Adrenal gland (tissue), 5 donors: ENCODE results near the gene CD7.

Experiments
- CTCF ChIP-seq, 6 experiments: fragments of 450-650 bp in 4 of 6; fragments of 200-600 bp in 2 of 6; sonication (generic) in 1 of 6; IDR thresholded peaks; 1 replicate in 5 of 6; 2 replicates in 1 of 6; pipeline versions ENCODE4 v1.5.1 to v1.8.0; 2016 to 2021; ENCODE audit warnings: antibody characterized with exemption in 6 of 6, mild to moderate bottlenecking in 2 of 6, moderate library complexity in 1 of 6
- POLR2A ChIP-seq, 2 donors: fragments of 450-650 bp; IDR thresholded peaks; one replicate each; pipeline ENCODE4 v1.6.1; 2017; ENCODE audit warnings: antibody characterized with exemption in 2 of 2, mild to moderate bottlenecking in 2 of 2, moderate library complexity in 1 of 2
- donor health status: DM: no; HTN: no; CAD: no.

GRCh38 chr17:82327757-82328140, 10.3 kb upstream of the CD7 start:
- no peak for TF ChIP-seq POLR2A (IDR thresholded peaks at IDR 0.05)
- TF ChIP-seq CTCF (IDR thresholded peaks at IDR 0.05): no peak
